Activated gamma-delta T cell treated with anti-CD3 and anti-CD28 coated beads, Interleukin-2, amount 50 U/mL, for 16 hours (primary cell): Measurements from ENCODE around the gene LIMA1.
"Not testable (repeated sequence)": the region's sequence is repeated elsewhere in the genome, so short reads cannot be mapped to it uniquely, and the experiment has no call there.

Source experiments
- DNase-seq: peaks from one replicate; pipeline ENCODE4 v3.0.0-alpha.2; 2020; ENCODE audit warnings: low read depth

The LIMA1 gene

GRCh38 chr12:50247665-50248064, 35.7 kb downstream of the LIMA1 start:
- DNase-seq = not testable (repeated sequence)

DNA sequence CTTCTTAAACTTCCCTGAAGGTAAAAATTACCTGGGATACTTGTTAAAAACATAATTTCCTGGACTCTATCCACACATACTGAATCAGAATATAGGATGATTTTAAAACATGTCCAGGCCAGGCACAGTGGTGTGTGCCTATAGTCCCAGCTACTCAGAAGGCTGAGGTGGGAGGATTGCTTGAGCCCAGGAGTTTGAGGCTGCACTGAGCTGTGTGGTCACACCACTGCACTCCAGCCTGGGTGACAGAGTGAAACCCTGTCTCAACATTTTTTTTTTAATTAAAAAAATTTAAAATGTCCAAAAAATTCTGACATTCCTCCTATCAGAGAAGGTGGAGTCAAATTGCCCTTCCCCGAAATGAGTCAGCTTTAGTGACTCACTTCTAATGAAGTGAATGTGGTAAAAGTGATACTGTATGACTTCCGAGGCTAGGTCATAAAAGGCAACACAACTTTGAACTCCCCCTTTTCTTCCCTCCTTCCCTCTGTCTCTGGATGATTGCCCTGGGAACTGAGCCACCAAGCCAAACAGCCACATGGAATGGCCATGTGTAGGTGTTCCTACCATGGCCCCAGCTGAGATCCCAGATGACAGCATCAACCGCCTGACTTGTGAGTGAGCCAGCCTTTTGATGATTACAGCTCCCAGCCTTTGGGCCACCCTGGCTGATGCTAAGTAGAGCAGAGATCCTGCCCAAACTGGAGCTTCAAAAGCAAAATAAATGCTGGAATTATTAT, 36.3 kb downstream of the LIMA1 start:
- no peak for DNase-seq

DNA sequence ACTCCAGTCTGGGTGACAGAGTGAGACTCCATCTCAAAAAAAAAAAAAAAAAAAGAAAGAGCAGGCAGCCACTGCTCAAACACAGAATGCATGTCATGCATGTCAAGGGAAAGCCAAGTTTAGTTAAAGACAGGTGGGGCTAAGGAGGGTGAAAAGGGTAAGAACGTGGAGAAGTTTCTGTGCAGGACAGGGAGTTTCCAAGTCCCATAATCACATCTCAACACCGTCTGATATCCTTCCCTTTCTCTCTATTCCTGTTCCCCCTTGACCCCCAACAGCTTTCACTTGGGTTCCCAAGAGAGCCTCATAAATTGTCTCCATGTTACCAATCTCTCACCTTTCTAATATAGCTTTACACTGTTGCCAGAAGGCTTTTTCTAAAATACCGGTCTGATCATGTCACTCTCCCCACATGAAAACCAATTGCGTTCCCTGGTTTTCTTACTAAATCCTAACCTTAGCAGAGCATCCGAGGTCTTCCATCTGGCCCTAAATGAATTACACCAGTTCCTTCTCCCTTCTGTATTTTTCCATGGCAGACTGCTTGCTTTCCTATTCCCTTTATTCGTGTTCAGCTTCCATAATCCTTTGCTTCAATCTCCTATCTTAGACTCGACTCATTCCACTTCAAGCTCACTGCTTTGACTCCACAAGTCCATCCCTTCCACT, 37.0 kb downstream of the LIMA1 start:
- no peak for DNase-seq

GRCh38 chr12:50243507-50243906, 39.8 kb downstream of the LIMA1 start:
- DNase-seq = no peak

DNA sequence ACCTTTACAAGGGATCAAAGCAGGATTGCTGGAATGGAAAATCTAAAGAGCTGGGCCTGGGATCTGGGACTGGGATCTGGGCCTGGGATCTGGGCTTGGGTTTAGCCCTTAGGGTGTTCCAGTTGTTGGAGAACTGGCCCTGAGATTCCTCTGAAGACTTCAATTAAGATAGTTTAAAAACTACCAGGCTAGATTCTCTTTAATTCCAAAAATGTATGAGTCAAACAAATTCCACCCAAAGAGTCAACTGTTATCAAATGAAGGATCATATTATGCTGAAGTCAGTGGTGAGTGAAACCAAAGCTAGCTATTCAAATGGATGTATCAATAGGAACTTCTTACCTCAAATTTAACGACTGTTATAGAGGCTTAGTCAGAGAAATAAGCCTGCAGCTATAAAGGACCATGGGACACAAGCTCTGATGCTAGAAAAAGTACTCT, 40.5 kb downstream of the LIMA1 start:
- DNase-seq = no peak

DNA sequence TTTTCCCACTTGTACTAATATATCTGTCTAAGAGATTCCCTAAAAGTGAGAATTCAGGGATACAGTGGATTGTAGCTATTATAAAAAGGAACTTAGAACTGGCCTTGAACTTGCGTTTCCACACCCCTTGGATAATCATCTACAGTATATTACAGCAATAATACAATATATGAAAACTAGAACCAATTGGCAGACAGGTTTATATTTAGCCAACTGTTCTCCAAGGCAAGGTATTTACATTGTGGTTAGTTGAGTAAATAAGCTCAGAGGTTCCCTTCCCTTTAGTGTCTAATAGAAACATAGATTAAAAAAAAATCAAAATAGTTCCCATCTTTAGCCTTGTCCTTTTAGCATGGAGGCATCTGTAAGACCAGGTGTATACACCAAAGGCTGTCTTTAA, 42.1 kb downstream of the LIMA1 start:
- DNase-seq = no peak

GRCh38 chr12:50240792-50241114, 42.6 kb downstream of the LIMA1 start:
- no peak for DNase-seq

DNA sequence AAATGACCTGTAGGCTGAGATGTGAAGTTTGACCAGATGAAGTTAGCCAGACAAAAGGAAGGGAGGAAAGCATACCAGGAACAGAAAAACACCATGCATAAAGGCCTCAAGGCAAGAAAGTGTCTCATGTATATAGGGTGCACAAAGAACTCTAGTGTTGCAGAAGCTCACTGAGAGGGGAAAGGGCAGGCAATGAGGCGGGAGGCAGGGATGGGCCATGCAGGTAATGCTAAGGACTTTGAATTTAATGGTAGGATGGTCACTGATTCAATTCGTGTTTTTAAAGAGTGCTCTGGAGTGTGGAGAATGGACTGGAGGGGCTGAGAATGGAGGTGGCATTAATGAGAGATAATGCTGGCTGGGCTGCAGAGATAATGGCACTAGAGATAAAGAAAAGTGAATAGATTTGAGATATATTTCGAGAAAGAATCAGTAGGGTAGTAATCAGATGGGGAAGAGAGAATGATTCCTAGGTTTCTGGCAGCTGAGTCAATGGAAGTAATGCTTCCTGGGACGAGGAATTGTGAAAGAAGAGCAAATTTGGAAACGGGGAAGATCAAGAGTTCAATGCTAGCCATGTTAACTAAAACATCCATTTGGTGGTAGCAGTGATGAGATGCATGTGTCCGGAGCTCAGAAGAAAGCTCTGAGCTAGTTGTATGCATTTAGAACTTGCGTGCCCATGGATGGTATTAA, 43.1 kb downstream of the LIMA1 start:
- no peak for DNase-seq

- DNase-seq = no peak
These were observed 43.9 kb downstream of the LIMA1 start for GRCh38 chr12:50239355-50239891.

DNA sequence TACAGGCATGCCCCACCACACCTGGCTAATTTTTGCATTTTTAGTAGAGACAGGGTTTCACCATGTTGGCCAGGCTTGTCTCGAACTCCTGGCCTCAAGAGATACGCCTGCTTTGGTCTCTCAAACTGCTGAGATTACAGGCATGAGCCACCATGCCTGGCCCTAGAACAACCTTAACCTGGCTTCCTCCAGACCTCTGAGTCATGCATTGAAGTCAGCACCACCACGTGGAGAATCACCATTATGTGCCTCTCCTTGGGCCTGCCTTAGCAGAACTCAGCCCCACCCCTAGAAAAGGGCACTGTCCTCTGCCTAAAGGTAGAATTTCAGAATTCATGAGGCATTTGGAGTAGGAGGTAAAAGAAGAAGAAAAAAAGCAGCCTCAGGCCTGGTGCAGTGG, 49.0 kb downstream of the LIMA1 start:
- no peak for DNase-seq

DNA sequence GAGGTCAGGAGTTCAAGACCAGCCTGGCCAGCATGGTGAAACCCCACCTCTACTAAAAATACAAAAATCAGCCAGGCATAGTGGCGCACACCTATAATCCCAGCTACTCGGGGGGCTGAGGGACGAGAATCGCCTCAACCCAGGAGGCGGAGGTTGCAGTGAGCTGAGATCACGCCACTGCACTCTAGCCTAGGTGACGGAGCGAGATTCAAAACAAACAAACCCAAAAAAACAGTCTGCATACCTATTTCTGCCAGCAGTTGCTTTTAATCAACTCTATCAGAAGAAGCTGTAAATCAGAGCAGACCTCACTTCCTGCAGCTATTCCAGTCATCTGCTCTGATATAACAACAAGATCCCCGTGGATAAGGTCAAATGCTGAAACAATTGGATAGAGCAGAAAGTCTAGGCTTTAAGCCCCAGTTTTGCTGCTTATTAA, 50.5 kb downstream of the LIMA1 start:
- no peak for DNase-seq

DNA sequence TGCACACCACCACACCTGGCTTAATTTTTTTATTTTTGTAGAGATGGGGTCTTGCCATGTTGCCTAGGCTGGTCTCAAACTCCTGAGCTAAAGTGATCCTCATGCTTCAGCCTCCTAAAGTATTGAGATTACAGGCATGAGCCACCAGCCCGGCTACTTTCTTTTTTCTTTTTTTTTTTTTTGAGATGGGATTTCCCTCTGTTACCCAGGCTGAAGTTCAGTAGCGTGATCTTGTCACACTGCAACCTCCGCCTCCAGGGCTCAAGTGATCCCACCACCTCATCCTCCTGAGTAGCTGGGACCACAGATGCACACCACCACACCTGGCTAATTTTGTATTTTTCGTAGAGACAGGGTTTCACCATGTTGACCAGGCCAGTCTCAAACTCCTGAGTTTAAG, 51.1 kb downstream of the LIMA1 start:
- no peak for DNase-seq

GRCh38 chr12:50231346-50231745, 52.0 kb downstream of the LIMA1 start:
- no peak for DNase-seq

DNA sequence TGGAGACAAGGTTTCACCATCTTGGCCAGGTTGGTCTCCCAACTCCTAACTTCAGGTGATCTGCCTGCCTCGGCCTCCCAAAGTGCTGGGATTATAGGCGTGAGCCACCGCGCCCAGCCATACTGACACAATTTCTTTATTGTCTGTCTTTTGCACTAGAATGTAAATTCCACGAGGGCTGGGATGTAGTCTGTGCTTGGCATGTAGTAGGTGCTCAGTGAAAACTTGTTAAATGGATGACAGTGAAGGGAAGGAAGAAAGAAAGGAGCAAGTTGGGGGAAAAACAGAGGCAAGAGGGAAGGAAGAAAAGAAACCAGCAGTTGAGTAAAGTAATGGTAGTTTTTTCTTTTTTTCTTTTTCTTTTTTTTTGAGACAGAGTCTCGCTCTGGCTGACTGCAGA, 53.1 kb downstream of the LIMA1 start:
- no peak for DNase-seq

- peak; percentile 11 for DNase-seq
These were observed 59.2 kb downstream of the LIMA1 start for GRCh38 chr12:50224026-50224692.

DNA sequence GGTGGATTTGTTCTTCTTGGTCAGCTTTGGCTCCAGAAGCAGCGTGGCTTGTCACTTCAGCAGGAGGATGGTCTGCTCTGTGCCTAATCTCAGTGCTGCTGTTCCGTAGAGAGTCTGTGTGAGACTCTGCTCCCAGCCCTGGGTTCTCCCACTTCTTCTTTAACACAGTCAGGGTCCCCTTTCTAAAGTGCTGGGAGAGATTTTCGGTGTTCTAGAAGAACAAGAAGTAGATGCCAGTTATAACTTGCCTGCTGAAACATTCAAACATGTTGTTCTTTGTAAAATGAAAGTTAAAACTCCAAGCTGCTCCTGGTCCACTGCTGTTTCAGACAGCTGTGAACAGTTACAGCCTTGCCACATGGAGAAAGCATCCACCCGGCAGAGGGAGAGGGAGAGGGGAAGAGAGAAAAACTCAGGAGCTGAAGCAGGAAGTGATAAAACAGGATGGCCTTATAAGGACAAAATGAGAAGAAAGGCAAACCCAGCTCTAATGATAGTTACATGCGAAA, 61.0 kb downstream of the LIMA1 start:
- no peak for DNase-seq

DNA sequence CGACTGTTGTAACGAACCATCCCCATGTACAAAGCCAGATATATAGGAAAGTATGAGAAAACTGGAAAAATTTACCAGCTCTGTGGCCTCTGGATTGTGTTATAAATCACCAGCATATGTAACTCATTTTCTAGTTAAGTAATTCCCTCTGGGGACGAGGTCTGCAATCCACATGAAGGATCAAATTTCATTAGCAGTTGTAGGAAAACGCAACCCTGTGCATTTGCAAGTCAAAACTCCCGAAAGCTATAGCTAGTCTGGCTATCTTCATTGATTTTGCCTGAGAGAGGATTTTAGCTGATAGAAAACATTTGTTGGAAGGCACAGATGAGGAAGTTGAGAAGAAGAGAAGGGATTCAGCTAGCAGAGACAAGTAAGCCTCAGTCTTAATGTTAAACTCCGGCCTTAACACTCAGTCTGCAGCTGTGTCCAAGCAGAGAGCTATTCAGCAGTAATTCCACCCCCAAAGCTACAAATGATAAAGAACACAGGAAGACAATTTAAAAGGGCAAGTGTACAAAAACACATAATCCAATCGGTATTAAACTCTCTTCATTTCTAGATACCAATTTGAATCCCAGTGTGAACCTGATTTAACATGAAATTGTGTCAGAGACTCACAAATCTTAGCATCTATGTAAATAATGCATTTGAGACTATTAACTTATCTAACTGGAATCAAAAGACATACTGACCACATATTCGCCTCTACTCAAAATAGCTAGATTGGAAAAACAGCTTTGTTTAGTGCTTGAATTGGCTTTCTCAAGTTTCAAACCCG, 61.9 kb downstream of the LIMA1 start:
- DNase-seq = no peak

DNA sequence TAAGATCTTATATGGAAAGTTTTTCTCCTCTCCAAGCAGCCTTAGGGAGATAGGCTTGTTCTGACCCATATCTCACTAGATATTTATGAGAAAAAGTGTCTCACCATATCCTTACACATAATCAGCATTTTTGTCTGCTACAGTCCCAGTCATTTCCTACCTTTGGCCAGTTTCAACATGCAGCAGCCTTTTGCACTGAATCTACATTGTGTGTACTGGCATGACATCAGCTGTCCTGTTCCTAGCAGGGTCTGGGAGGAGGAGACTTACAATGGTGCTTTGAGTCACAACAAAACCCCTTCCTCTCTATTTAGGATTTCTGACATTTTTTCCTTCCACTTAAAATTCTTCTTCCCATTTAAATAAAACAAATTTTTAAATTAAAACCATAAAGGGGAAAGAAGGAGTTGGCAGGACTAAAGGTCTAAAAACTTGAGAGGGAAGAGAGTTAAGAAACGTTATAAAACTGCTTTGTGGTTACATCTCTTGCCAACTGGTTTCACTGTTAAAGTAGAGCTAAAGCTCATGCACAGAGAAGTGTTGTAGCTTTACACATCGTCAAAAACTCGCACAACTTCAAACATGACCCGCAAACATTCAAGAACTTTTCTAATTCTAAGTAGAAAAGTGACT, 62.8 kb downstream of the LIMA1 start:
- no peak for DNase-seq

DNA sequence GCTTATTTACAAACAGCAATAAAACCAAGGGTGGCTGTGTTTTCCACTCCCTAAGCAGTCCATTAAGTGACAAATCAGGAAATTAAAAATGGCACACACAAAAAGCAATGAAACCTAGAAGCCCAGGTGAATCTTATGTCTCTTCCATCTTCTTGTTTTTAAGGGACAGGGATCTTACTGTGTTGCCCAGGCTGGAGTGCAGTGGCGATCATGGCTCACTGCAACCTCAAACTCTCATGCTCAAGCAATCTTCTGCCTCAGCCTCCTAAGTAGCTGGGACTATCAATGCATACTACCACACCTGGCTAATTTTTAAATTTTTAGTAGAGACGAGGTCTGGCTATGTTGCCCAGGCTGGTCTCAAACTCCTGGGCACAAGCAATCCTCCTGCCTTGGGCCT, 63.8 kb downstream of the LIMA1 start:
- DNase-seq = no peak

DNA sequence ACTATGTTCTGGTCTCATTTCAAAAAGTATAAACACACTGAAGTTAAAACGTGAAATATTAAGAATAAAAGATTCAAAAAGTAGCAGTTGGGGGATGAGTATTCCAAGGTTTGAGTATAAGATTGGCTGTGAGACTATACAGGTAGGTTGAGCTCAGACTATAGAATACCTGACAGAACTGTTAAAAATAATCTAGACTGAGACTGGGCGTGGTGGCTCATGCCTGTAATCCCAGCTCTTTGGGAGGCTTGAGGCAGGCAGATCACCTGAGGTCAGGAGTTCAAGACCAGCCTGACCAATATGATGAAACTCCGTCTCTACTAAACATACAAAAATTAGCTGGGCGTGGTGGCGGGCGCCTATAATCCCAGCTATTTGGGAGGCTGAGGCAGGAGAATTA, 64.3 kb downstream of the LIMA1 start:
- DNase-seq = not testable (repeated sequence)

- no peak for DNase-seq
These were observed 64.9 kb downstream of the LIMA1 start for GRCh38 chr12:50218386-50218785.
